SJCRH30 (cell line): ENCODE results near the gene SF3B5. TPM values are rescaled to one million over a fixed set of nuclear protein-coding genes. Genes with fewer than 3 reads are reported as not detected.
"Not testable (repeated sequence)": the region's sequence is repeated elsewhere in the genome, so short reads cannot be mapped to it uniquely, and the experiment has no call there.

Experiments used
- DNase-seq, 2 experiments: peaks; one replicate each; pipeline ENCODE4 v3.0.0-alpha.2; 2015 to 2020
- H3K27ac ChIP-seq: fragments of 250-450 bp; sonication (Bioruptor Pico); 2 replicates; pipeline ENCODE4 v1.5.1; 2020; ENCODE audit warnings: mild to moderate bottlenecking, moderate library complexity
- H3K27me3 ChIP-seq: fragments of 250-450 bp; sonication (Bioruptor Pico); 2 replicates; pipeline ENCODE4 v1.5.1; 2020; ENCODE audit warnings: mild to moderate bottlenecking, moderate library complexity
- H3K36me3 ChIP-seq: fragments of 250-450 bp; sonication (Bioruptor Pico); 2 replicates; pipeline ENCODE4 v1.5.1; 2020; ENCODE audit warnings: mild to moderate bottlenecking, moderate library complexity
- H3K4me1 ChIP-seq: fragments of 250-450 bp; sonication (Bioruptor Pico); 2 replicates; pipeline ENCODE4 v1.5.1; 2020; ENCODE audit warnings: mild to moderate bottlenecking, moderate library complexity
- H3K4me3 ChIP-seq: fragments of 250-450 bp; sonication (Bioruptor Pico); 2 replicates; pipeline ENCODE4 v1.5.1; 2020; ENCODE audit warnings: mild to moderate bottlenecking, moderate library complexity
- H3K9me3 ChIP-seq: fragments of 250-450 bp; sonication (Bioruptor Pico); replicated peaks from 2 replicates; pipeline ENCODE4 v1.5.1; 2020; ENCODE audit warnings: mild to moderate bottlenecking, moderate library complexity
- total RNA-seq: library from RNA; depleted of rRNA; stranded (reverse); fragments of >200 nt; shearing (Covaris generic); gene quantifications from 2 replicates; pipeline ENCODE4 v1.2.3, GENCODE V29; 2014; rRNA removed

The SF3B5 gene
- 116 and 118 TPM in 2 replicates for total RNA-seq

DNA sequence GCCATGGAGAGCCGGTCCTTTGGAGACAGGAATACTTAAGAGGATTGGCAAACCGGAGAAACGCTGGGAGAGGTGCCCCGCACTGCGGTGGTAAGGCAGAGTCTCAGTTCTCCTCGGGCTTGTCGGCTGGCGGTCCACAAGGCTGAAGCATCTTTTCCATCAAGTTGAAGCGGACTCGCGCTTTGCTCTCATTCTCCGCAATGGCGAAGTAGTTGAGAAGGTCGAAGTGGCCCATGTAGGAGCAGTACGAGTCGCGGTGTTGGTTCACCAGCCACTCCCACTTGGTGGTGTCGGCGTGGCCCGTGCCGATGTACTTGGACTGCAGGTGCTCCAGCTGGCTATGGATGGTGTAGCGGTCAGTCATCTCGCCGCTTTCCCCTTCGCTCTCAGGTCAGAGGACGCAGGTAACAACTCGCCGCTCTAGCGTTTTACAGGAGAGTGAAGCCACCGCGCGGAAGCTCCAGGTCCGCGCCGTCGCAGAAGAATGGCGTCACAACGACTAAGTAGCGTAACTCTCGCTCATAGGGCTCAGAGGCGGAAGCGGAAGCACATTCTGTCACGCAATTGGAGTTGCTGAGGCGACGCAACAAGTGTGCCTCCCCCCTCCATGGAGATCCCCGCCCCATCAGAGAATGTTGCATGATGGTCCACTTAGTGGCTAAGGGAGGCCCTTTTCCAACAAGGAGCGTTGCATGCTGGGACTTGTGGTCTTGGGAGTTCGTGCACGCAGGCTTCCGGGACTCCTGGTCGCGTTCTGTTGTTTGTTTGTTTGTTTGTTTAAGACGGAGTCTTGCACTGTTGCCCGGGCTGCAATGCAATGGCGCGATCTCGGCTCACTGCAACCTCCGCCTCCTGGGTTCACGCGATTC is at the start of gene SF3B5:
Gene SF3B5 (minus strand): TSS at position 440 of the 869 bp plus-strand sequence. CDS start 76 bp downstream, at position 364.
- Histone ChIP-seq H3K36me3 (0 out of 2 replicates have a peak, but pooled peaks cover 4% of the 10 kb centered on the region), H3K27ac (peak within 1 kb of the TSS; percentile 70), H3K27me3 (no peaks in the 10 kb centered on the region), H3K9me3 (no peaks in the 10 kb centered on the region), H3K4me1 (0 out of 2 replicates have a peak, but pooled peaks cover 3% of the 10 kb centered on the region), H3K4me3 (peak within 1 kb of the TSS; percentile 82)
- peak; percentile 99 for DNase-seq

GRCh38 chr6:144144996-144145395 is 49.6 kb upstream of the SF3B5 start:
- Histone ChIP-seq H3K36me3 (no peaks in the 10 kb centered on the region), H3K4me1 (no peaks in the 10 kb centered on the region), H3K27ac (no peak overlapping the region), H3K9me3 (no peaks in the 10 kb centered on the region), H3K4me3 (no peak overlapping the region), H3K27me3 (no peaks in the 10 kb centered on the region)
- DNase-seq: no peak

DNA sequence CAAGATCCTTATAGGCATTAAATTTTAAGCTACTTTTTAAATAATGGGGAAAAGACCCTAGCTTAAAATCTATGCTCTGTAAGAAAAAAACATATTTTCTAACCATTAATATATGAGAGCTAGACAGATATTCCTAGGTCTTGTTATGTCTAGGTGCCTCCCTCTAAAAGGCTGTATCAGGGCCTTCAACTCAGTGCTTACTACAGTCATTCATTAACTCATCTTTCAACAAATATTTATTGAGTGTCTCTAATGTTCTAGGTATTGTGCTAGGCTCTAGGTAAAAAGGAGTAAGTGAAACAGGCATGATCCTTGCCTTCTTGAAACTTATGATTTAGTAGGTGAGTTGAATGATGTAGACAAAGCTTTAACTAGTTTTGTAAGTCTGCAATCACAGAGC is 48.5 kb upstream of the SF3B5 start:
- Histone ChIP-seq H3K4me1 (no peaks in the 10 kb centered on the region), H3K9me3 (no peaks in the 10 kb centered on the region), H3K4me3 (no peak overlapping the region), H3K36me3 (no peaks in the 10 kb centered on the region), H3K27me3 (no peaks in the 10 kb centered on the region), H3K27ac (no peak overlapping the region)
- no peak for DNase-seq

DNA sequence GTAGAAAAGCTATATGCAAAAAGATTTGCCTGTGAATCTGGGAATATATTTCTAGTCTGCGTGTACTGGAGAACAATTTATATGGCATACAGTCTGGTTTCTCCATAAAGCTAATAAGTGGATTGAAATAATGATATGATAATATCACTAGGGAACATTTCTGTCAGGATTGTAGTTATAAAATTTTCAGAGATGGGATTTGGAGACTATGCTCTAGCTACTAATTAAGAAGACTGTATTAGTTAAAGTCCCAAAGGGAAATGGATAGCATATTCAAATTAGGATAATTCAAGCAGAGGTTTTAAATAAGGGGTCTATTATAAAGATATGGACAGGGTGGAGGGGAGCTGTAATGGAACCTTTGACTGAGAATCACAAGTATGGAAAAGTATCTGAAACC is 47.7 kb upstream of the SF3B5 start:
- no peaks in the 10 kb centered on the region for H3K36me3 ChIP-seq
- no peaks in the 10 kb centered on the region for H3K9me3 ChIP-seq
- no peak for DNase-seq
- no peak overlapping the region for H3K4me3 ChIP-seq
- H3K4me1 ChIP-seq: no peaks in the 10 kb centered on the region
- H3K27me3 ChIP-seq: no peaks in the 10 kb centered on the region
- no peak overlapping the region for H3K27ac ChIP-seq

DNA sequence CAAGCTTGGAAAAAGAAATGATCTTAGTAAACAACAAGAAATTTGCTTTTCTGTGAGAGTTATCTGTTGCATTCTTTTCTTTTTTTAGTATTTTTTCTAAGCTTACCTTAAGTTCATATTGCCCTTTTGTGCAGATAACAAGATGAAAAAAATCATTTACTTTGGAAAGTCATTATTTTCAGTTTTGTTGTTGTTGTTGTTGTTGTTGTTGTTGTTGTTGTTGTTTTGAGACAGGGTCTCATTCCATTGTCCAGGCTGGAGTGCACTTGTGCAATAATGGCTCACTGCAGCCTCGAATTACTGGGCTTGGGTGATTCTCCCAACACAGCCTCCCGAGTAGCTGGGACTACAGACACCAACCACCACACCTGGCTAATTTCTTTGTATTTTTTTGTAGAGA is 46.1 kb upstream of the SF3B5 start:
- Histone ChIP-seq H3K36me3 (no peaks in the 10 kb centered on the region), H3K4me3 (no peak overlapping the region), H3K27me3 (no peaks in the 10 kb centered on the region), H3K9me3 (no peaks in the 10 kb centered on the region), H3K4me1 (no peaks in the 10 kb centered on the region), H3K27ac (no peak overlapping the region)
- no peak for DNase-seq

GRCh38 chr6:144140867-144141266 is 45.5 kb upstream of the SF3B5 start:
- no peak overlapping the region for H3K4me3 ChIP-seq
- no peaks in the 10 kb centered on the region for H3K36me3 ChIP-seq
- H3K4me1 ChIP-seq: no peaks in the 10 kb centered on the region
- H3K27ac ChIP-seq: no peak overlapping the region
- no peak for DNase-seq
- no peaks in the 10 kb centered on the region for H3K27me3 ChIP-seq
- no peaks in the 10 kb centered on the region for H3K9me3 ChIP-seq

DNA sequence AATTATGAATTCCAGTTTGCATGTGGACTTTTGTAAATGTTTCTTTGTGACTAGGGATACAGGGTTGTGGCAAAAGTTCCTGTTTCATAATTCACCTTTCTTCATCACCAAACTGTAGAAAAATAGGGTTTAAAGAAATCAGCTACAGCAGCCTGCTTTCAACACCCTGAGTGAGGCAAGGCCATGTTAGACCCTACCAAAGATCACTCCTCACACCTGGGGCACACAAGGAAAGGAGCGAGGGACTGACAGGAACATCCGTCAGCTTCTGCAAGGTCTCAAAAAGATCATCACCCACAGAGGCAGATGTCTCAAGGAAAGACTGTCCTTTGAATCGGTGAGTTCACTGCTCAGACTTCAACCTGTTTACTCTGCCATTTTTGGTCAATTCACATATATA is 44.4 kb upstream of the SF3B5 start:
- DNase-seq: no peak
- H3K4me1 ChIP-seq: no peaks in the 10 kb centered on the region
- no peaks in the 10 kb centered on the region for H3K36me3 ChIP-seq
- no peaks in the 10 kb centered on the region for H3K27me3 ChIP-seq
- H3K4me3 ChIP-seq: no peak overlapping the region
- H3K27ac ChIP-seq: no peak overlapping the region
- no peaks in the 10 kb centered on the region for H3K9me3 ChIP-seq

DNA sequence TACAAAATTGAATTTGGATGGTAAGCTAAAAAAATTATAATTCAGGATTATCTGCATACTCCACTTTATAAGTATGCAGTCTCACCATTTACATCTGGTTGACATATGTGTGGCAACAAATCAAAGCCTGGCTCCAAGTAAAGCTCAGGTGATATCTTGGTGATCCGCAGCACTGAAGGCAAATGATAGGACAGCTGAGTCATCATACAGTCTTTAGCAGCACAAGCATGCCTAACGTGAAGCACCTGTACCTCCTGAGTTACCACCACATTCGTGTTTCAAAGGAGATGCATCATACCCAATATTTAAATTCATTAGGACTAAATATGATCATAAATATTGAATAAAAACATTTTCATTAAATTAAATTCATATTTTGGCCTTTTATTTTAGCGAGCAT is 43.2 kb upstream of the SF3B5 start:
- Histone ChIP-seq H3K27me3 (no peaks in the 10 kb centered on the region), H3K36me3 (no peaks in the 10 kb centered on the region), H3K4me1 (no peaks in the 10 kb centered on the region), H3K27ac (no peak overlapping the region), H3K4me3 (no peak overlapping the region), H3K9me3 (no peaks in the 10 kb centered on the region)
- DNase-seq: no peak

DNA sequence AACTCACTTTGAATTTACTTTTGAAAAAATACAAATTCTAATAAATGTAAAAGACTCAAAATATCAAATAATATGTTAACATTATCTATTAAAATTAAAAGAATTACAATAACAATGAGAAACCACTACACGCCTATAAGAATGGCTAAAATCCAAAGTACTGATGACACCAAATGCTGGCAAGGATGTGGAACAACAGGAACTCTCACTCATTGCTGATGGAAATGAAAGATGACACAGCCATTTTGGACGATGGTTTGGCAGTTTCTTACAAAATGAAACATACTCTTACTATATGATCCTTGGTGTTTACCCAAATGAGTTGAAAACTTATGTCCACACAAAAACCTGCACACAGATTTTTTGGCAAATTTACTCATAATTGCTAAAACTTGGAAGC is 39.4 kb upstream of the SF3B5 start:
- no peaks in the 10 kb centered on the region for H3K27me3 ChIP-seq
- no peak for DNase-seq
- no peak overlapping the region for H3K27ac ChIP-seq
- H3K4me1 ChIP-seq: no peaks in the 10 kb centered on the region
- no peaks in the 10 kb centered on the region for H3K9me3 ChIP-seq
- H3K36me3 ChIP-seq: no peaks in the 10 kb centered on the region
- H3K4me3 ChIP-seq: no peak overlapping the region

- DNase-seq: no peak
- no peaks in the 10 kb centered on the region for H3K4me1 ChIP-seq
Measured at GRCh38 chr6:144134176-144134575, 38.8 kb upstream of the SF3B5 start.

DNA sequence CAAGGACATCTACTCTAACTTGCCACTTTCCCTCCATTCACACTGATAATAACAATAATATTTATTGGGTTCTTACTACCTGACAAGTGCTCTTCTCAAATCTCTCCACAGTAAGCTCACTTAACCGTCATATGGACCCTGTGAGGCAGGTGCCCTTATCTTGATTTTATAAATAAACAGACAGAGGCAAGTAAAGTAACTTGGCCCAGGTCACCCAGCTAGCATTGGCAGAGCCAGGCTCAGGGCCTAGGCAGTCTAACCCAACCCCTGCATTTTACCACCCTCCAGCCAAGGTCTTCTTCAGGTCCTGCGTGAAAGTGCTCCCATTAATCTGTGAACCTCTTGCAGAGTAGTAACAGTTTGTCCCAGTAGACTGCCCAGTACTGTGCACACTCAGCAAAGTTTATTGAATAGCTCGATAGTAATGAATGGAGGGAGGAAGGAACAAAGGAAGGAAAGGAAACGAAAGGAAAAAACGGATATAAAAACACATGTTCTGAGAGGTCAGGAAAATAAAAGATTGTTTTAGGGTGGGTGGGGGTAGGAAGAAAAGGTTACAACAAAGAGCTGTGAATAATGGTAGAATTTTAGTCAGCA is 38.0 kb upstream of the SF3B5 start:
- Histone ChIP-seq H3K27ac (no peak overlapping the region), H3K4me3 (no peak overlapping the region), H3K36me3 (no peaks in the 10 kb centered on the region), H3K27me3 (no peaks in the 10 kb centered on the region), H3K9me3 (no peaks in the 10 kb centered on the region), H3K4me1 (no peaks in the 10 kb centered on the region)
- no peak for DNase-seq

More at GRCh38 chr6:144134176-144134575, 38.8 kb upstream of the SF3B5 start:
- Histone ChIP-seq H3K9me3 (no peaks in the 10 kb centered on the region), H3K4me3 (no peak overlapping the region), H3K27ac (no peak overlapping the region), H3K27me3 (no peaks in the 10 kb centered on the region), H3K36me3 (no peaks in the 10 kb centered on the region)

- H3K4me3 ChIP-seq, H3K4me1 ChIP-seq, H3K36me3 ChIP-seq, DNase-seq, H3K27ac ChIP-seq, H3K9me3 ChIP-seq, H3K27me3 ChIP-seq: not testable (repeated sequence)
Measured at GRCh38 chr6:144132167-144132690, 36.9 kb upstream of the SF3B5 start.

GRCh38 chr6:144131248-144131709 is 35.9 kb upstream of the SF3B5 start:
- no peak for DNase-seq
- H3K9me3 ChIP-seq: no peaks in the 10 kb centered on the region
- no peaks in the 10 kb centered on the region for H3K36me3 ChIP-seq
- no peak overlapping the region for H3K4me3 ChIP-seq
- no peaks in the 10 kb centered on the region for H3K4me1 ChIP-seq
- no peaks in the 10 kb centered on the region for H3K27me3 ChIP-seq
- H3K27ac ChIP-seq: no peak overlapping the region

DNA sequence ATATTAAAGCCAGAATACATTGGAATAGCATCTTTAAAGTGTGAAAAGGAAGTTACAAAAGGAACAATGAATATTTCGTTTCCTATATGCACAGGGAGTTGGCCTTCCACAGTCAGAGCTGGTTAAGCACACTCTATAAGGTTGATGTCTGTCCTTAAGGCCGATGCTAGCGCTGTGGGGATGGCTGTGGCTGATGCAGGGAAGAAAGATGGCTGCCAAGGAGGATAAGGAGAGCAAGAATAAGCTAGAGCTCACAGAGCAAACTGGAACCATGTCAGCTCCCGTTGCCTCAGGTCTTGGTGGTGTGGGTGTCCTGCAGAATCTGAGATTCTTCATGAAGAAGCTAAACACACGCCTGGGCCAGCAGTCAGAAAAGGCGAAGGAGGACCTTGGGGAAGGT is 34.1 kb upstream of the SF3B5 start:
- Histone ChIP-seq H3K27me3 (no peaks in the 10 kb centered on the region), H3K4me3 (no peak overlapping the region), H3K36me3 (no peaks in the 10 kb centered on the region), H3K4me1 (no peaks in the 10 kb centered on the region), H3K9me3 (no peaks in the 10 kb centered on the region; the same call in 1 of the 2 replicates), H3K27ac (no peak overlapping the region)
- no peak for DNase-seq

- Histone ChIP-seq H3K9me3 (no peaks in the 10 kb centered on the region; the same call in 1 of the 2 replicates), H3K27me3 (no peaks in the 10 kb centered on the region), H3K36me3 (no peaks in the 10 kb centered on the region), H3K27ac (no peak overlapping the region), H3K4me1 (no peaks in the 10 kb centered on the region), H3K4me3 (no peak overlapping the region)
- no peak for DNase-seq
Measured at GRCh38 chr6:144127097-144127496, 31.7 kb upstream of the SF3B5 start.
